ENCODE measurements around the gene CLEC12A.
A peak's percentile ranks its signal among the peaks of the same experiment; 100 is the strongest.
"Not testable (repeated sequence)": the region's sequence is repeated elsewhere in the genome, so short reads cannot be mapped to it uniquely, and the experiment has no call there.

The CLEC12A gene

GRCh38 chr12:9971181-9971580, at the start of gene CLEC12A:
TSS of gene CLEC12A (plus strand) at chr12:9971409. CDS start at chr12:9971597, 188 bp downstream.
- DNase-seq (ENCODE audit: low read depth): no peak

DNA sequence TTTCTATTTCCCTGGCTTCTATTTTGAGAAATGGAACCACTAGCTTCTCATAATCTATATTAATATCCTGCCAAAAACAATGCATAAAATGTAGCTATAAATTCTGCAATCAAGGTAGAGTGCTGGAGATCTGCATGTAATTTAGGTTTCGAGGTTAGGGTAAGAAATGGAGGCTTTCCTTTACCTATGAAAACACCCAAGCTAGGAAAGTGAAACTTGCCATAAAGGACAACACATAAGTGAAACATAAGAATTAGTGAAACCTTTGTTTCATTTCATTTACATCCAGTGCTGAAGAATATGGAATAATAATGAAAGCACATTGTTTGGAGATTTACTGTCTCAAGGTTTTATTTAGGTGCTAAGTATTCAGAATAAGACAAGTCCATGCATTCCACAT, 48.8 kb upstream of the CLEC12A start:
- no peak for DNase-seq (ENCODE audit: low read depth)

- peak; percentile 18 for DNase-seq (ENCODE audit: low read depth)
Observed at GRCh38 chr12:9925705-9926393, 45.4 kb upstream of the CLEC12A start.

DNA sequence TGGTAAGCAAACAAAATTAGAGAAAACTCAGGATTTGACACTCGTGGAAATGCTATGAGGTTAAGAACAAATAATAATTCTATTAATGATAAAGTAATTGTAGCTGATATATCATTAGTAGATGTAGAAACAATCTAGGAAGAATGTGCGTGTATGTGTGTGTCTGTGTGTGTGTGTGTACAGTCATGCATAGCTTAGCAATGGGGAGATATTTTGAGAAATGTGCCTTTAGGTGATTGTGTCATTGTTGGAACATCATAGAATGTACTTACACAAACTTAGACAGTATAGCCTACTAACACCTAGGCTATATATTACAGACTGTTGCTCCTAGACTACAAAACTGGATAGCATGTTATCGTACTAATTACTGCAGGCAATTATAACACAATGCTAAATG, 44.3 kb upstream of the CLEC12A start:
- no peak for DNase-seq (ENCODE audit: low read depth)

DNA sequence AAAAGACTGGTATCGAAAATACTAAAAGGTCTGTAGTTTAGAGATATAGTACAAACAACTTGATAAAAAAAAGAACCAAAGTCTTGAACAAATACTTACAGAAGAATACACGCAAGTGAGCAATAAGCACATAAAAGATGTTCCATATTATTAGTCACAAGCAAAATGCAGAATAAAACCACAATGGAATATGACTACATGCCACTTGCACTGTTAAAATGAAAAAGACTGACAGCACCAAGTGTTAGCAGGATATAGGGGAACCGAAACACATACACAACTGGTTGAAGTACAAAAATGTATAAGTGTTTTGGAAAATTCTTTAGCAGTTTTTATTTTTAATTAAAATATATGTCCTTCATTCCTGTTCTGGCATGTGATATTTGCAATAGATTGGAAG, 42.6 kb upstream of the CLEC12A start:
- DNase-seq (ENCODE audit: low read depth): no peak

GRCh38 chr12:9931245-9931644, 40.0 kb upstream of the CLEC12A start:
- no peak for DNase-seq (ENCODE audit: low read depth)

- no peak for DNase-seq (ENCODE audit: low read depth)
Observed at GRCh38 chr12:9932270-9932669, 38.9 kb upstream of the CLEC12A start, which contains the start of gene CLEC2A. TSS of gene CLEC2A (minus strand) at chr12:9932370. CDS start at chr12:9932329, 41 bp downstream.

- no peak for DNase-seq (ENCODE audit: low read depth)
Observed at GRCh38 chr12:9933958-9934357, 37.3 kb upstream of the CLEC12A start.

DNA sequence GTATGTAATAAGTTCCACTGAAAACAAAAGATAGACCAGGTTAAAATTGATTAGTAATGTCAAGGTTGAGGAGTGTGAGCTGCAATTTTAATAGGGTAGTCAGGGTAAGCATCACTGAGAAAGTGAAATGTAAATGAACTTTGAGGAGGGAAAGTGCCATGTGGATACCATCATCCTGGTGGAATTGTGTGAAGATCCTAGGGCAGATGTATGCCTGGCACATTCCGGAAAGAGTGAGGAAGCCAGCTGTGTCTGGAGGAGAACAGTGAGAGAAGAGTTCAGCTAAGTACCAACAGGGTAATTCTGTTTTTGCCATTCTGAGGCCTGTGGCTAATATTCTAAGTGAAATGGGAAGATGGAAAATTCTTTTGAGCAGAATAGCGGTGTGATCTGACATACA, 36.2 kb upstream of the CLEC12A start:
- no peak for DNase-seq (ENCODE audit: low read depth)

- no peak for DNase-seq (ENCODE audit: low read depth)
Observed at GRCh38 chr12:9936591-9936990, 34.6 kb upstream of the CLEC12A start.

DNA sequence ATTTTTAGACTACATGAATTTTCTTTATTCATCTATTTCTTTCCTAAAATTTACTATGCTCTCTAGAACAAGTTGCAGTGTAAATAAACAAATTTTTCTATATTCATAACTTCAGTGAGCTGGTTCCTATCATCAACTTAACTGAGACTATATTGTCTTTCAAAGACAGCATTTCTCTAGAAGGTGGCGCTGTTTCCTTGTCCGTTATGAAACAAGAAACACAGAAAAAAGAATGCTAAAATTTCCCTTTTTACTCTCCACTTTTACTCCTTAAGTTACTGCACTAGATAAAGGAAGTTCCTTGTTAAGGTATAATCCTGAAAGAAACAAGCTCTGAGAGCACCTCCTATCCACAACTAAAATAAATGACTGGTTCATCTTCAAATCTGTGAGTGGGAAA, 30.8 kb upstream of the CLEC12A start:
- DNase-seq (ENCODE audit: low read depth): no peak

- no peak for DNase-seq (ENCODE audit: low read depth)
Observed at GRCh38 chr12:9941838-9942237, 29.4 kb upstream of the CLEC12A start.

DNA sequence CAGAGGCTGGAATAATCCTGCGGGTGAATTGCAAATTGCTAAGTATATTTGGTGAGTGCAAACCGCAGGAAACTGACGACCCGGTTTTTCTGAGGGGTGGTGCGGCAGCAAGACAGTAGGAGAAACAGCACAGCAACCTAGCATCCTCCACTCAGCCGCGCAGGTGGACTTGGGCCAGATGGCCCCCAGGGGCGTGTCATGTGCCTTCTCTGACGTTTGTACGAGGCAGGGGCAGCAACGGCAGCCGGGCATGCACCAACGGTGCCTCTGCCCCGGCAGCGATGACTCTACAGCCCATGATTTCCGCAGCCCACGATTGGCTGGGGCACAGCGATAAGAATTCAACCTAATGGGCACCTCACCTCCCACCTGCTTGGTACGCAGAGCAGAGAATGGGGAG, 28.0 kb upstream of the CLEC12A start:
- DNase-seq (ENCODE audit: low read depth): no peak

DNA sequence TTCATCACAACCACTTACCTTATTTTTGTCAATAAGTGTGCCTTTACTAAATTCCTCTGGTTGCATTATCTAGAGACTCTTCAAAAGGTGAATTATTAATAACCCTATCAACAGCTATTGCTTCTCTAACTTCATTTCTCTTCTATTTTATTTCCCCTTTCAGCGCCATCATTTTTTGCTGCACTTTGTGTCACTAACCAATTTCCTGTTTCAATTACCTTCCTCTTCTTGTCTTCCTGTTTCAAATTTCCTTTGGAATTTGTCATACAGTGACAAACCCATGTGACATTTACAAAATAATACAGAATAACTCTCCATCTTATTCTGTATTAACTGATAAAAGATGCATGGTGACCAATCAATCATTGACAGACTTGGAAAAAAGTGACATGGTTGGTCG, 26.8 kb upstream of the CLEC12A start:
- no peak for DNase-seq (ENCODE audit: low read depth)

DNA sequence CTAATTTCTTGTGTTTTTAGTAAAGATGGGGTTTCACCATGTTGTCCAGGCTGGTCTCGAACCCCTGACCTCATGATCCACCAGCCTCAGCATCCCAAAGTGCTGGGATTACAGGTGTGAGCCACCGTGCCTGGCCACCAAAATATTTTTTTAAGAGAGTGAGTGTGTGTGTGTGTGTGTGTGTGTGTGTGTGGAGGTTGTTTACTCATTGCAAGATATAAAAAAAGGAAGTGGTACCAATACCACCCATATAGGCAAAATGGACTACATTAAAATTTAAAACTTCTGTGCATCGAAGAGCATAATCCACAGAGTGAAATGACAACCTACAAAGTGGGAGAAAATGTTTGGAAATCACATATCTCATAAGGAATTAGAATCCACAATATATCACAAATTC, 23.5 kb upstream of the CLEC12A start:
- no peak for DNase-seq (ENCODE audit: low read depth)

GRCh38 chr12:9948606-9949296, 22.5 kb upstream of the CLEC12A start:
- DNase-seq (ENCODE audit: low read depth): no peak

DNA sequence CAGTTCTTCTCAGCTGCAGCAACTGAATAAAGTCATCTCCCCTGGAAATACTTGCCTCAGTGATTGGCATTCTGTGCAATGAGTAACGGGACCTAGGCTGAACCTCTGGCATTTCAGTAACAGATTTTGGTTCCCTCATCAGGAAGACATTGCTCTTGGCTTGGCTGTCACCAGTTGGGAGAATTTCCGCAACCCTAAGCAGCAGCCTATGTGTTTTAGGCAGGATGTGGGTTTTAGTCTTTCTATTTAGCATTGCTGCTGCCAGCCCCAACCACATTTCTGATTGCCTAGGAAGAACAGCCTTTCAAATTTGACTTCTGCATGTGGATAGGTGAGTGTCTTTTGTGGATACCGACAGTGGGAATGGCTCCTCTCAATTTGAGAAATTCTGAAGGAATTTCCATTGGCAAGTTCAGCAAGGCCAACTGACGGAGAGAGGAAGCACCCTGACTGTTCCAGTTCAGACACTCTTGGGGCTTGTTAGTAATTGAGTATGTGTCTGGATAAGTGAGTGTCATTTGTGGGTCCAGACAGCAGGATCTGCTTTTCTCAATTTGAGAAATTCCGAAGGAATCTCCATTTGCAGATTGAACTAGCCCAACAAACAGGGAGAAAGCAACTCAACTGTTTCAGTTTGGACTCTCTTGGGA, 20.1 kb upstream of the CLEC12A start:
- no peak for DNase-seq (ENCODE audit: low read depth)

DNA sequence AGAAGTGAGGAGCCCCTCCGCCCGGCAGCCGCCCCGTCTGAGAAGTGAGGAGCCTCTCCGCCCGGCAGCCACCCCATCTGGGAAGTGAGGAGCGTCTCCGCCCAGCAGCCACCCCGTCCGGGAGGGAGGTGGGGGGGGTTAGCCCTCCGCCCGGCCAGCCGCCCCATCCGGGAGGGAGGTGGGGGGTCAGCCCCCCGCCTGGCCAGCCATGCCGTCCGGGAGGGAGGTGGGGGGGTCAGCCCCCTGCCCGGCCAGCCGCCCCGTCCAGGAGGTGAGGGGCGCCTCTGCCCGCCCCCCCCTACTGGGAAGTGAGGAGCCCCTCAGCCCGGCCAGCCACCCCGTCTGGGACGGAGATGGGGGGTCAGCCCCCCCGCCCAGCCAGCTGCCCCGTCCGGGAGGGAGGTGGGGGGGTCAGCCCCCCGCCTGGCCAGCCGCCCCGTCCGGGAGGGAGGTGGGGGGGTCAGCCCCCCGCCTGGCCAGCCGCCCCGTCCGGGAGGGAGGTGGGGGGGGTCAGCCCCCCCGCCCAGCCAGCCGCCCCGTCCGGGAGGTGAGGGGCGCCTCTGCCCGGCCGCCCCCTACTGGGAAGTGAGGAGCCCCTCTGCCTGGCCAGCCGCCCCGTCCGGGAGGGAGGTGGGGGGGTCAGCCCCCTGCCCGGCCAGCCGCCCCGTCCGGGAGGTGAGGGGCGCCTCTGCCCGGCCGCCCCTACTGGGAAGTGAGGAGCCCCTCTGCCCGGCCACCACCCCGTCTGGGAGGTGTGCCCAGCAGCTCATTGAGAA, 18.1 kb upstream of the CLEC12A start:
- DNase-seq (ENCODE audit: low read depth): not testable (repeated sequence)

DNA sequence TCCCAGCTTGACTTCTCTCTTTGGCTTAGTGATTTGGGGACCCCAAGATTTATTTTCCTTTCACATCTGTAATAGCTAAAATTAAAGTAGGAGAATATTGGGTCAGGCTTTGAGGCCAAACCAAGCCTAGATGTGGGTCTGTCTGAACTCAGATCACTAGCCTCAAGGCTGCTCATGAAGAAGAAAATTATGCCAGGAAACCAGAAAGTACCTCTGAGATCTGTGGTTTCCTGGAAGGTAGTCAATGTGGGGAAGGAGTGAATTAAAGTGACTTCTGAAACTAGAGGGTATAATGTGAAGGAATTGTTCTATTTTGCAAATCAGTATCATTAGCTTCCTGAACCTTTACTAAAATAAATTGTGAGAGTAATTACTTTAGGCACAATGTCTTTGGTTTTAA, 13.4 kb upstream of the CLEC12A start:
- DNase-seq (ENCODE audit: low read depth): no peak

GRCh38 chr12:9960590-9960989, 10.6 kb upstream of the CLEC12A start:
- no peak for DNase-seq (ENCODE audit: low read depth)

DNA sequence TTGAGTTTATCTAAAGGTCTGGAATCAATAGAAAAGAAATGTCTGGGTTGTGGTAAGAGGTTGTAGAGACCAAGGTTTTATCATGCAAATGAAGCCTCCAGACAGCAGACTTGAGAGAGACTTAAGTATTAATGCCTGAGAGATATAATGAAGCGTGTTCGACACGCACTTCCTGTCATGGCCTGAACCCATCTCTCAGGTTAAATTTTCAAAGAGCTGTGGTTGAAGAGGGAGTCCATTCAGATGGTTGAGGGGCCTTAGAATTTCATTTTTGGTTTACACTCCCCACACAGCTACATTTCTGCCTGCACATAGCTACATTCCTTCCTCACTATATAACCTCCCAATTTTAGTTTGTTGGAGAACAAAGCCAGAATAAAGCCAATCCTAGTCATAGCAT, 10.1 kb upstream of the CLEC12A start:
- no peak for DNase-seq (ENCODE audit: low read depth)

- no peak for DNase-seq (ENCODE audit: low read depth)
Observed at GRCh38 chr12:9961901-9962300, 9.3 kb upstream of the CLEC12A start.

DNA sequence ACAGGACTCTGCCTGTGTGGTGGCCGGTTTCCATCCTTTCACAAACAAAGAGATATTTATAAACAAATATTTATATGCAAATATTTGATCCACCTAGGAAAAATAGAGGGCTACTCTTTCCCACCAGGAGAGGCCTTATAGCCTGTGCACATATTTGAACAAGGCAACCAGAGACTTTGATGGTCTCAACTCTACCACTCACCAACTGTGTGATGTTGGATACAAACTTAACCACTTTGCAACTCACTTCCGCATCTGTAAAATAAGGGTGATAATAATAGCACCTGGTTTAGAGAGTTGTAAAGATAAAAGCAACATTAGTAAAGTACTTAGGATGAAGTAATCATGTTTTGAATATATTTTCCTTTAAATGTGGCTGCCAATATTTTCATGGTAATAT, 1.5 kb upstream of the CLEC12A start:
- DNase-seq (ENCODE audit: low read depth): no peak

Measured in stromal cell of bone marrow (primary cell).